Gastrocnemius medialis (tissue), 4 donors: ENCODE results near the gene HEBP1. TPM values are rescaled to one million over a fixed set of nuclear protein-coding genes. Genes with fewer than 3 reads are reported as not detected.

Experiments used
- ATAC-seq, 2 donors: fragments of 150-250 bp; one replicate each; pipeline ENCODE4 v1.9.1; 2016
- DNase-seq, 2 donors: peaks; one replicate each; pipeline ENCODE4 v3.0.0-alpha.2; 2019
- H3K27ac ChIP-seq, 4 donors: fragments of 200-600 bp; sonication (generic); 1 replicate in 1 of 4; 2 replicates in 3 of 4; pipeline ENCODE4 v1.5.1; 2016 to 2018; ENCODE audit warnings: mild to moderate bottlenecking in 2 of 4, moderate library complexity in 1 of 4
- H3K27me3 ChIP-seq, 3 donors: fragments of 200-600 bp; sonication (generic) in 2 of 3; 1 replicate in 1 of 3; 2 replicates in 2 of 3; pipeline versions ENCODE4 v1.5.1 to v1.6.0; 2016 to 2019; ENCODE audit warnings: mild to moderate bottlenecking in 1 of 3, moderate library complexity in 1 of 3
- H3K36me3 ChIP-seq, 2 donors: fragments of 200-600 bp; sonication (generic) in 1 of 2; one replicate each; pipeline ENCODE4 v1.5.1; 2017 to 2018
- H3K4me1 ChIP-seq, 2 donors: fragments of 200-600 bp; sonication (generic) in 1 of 2; one replicate each; pipeline ENCODE4 v1.5.1; 2016 to 2017; ENCODE audit warnings: mild to moderate bottlenecking in 2 of 2
- H3K4me3 ChIP-seq, 4 donors: fragments of 200-600 bp; sonication (generic) in 3 of 4; 1 replicate in 1 of 4; 2 replicates in 3 of 4; pipeline ENCODE4 v1.5.1; 2016 to 2019; ENCODE audit warnings: mild to moderate bottlenecking in 2 of 4
- H3K9me3 ChIP-seq, 3 donors: fragments of 200-600 bp; sonication (generic) in 2 of 3; 1 replicate in 1 of 3; 2 replicates in 2 of 3; pipeline ENCODE4 v1.5.1; 2016 to 2019
- CTCF ChIP-seq, 5 experiments: fragments of 450-650 bp in 3 of 5; fragments of 200-600 bp in 2 of 5; sonication (generic) in 2 of 5; IDR thresholded peaks in 4 of 5; conservative IDR thresholded peaks in 1 of 5; 1 replicate in 4 of 5; 2 replicates in 1 of 5; pipeline ENCODE4 v1.5.1; 2016 to 2019; ENCODE audit warnings: antibody characterized with exemption in 5 of 5, mild to moderate bottlenecking in 3 of 5, moderate library complexity in 3 of 5
- POLR2A ChIP-seq, 2 donors: fragments of 450-650 bp; IDR thresholded peaks; one replicate each; pipeline ENCODE4 v1.6.1; 2017; ENCODE audit warnings: antibody characterized with exemption in 2 of 2, mild to moderate bottlenecking in 2 of 2, moderate library complexity in 2 of 2
- in situ Hi-C, 4 donors: fragments of 200-750 bp; cut with MboI; loops; one replicate each; pipeline versions ENCODE4 v1.15.0 to v1.8.0; 2017; ENCODE audit warnings: low sequenced_read_pairs in 4 of 4
- intact Hi-C: fragments of 100-400 bp; cut with DNase I; formaldehyde crosslinking; loops from one replicate; pipeline ENCODE4 v1.15.1; 2023; ENCODE audit warnings: low total_unique reads
- total RNA-seq, 4 donors: library from RNA; depleted of rRNA; stranded (reverse); fragments of >200 nt; gene quantifications; one replicate each; pipeline versions ENCODE4 v1.1.0 to v1.2.3, GENCODE V29; 2016

The HEBP1 gene
- total RNA-seq, 4 donors from 2014 or later: 3.8 to 15.8 (median 9.9) TPM

GRCh38 chr12:12986775-12987331 is 13.2 kb downstream of the HEBP1 start:
- intact Hi-C loops: loop anchor here (10.0 kb wide), 1 partner anchor 202 kb away; the partner anchor contains the start of gene APOLD1
- DNase-seq: no peak
- TF ChIP-seq POLR2A (IDR thresholded peaks at IDR 0.05) (no peak), CTCF (IDR thresholded peaks at IDR 0.05 in 4 of 5, conservative IDR thresholded peaks at IDR 0.05 in 1 of 5) (no peak)
- Histone ChIP-seq H3K9me3 (no peaks in the 10 kb centered on the region), H3K27ac (no peak overlapping the region), H3K4me3 (no peak overlapping the region), H3K4me1 (no peaks in the 10 kb centered on the region), H3K27me3 (no peaks in the 10 kb centered on the region), H3K36me3 (peaks cover 0 to 41% of the 10 kb centered on the region in 2 donors)
- in situ Hi-C loops: loop anchor here in 3 of 4 donors (10.0 to 25.0 kb wide), 3 partner anchors 172 to 200 kb away; partner anchors contain the start of genes DDX47 (in 2 of the 3) and APOLD1 (in 1 of the 3)
- no peak for ATAC-seq

- no peaks in the 10 kb centered on the region for H3K4me1 ChIP-seq
- no peak for TF ChIP-seq POLR2A (IDR thresholded peaks at IDR 0.05)
- peak in 2 of 5 experiments; percentile 24 to 37 for TF ChIP-seq CTCF (IDR thresholded peaks at IDR 0.05 in 4 of 5, conservative IDR thresholded peaks at IDR 0.05 in 1 of 5)
- H3K9me3 ChIP-seq: no peaks in the 10 kb centered on the region
- intact Hi-C loops: loop anchor here (10.0 kb wide), 1 partner anchor 201 kb away; the partner anchor contains the start of gene APOLD1
- H3K36me3 ChIP-seq: peaks cover 0 to 41% of the 10 kb centered on the region in 2 donors
- no peak overlapping the region for H3K4me3 ChIP-seq
- in situ Hi-C loops: loop anchor here in 3 of 4 donors (10.0 to 25.0 kb wide), 3 partner anchors 171 to 199 kb away; partner anchors contain the start of genes DDX47 (in 2 of the 3) and APOLD1 (in 1 of the 3)
- no peak overlapping the region for H3K27ac ChIP-seq
- H3K27me3 ChIP-seq: no peaks in the 10 kb centered on the region
- peak in 1 of 2 donors; percentile 30 for ATAC-seq
- DNase-seq: no peak
Measured at GRCh38 chr12:12985817-12986408, 14.2 kb downstream of the HEBP1 start.

- no peaks in the 10 kb centered on the region for H3K9me3 ChIP-seq
- H3K27ac ChIP-seq: no peak overlapping the region
- no peaks in the 10 kb centered on the region for H3K27me3 ChIP-seq
- no peak for DNase-seq
- peaks cover 0 to 41% of the 10 kb centered on the region in 2 donors for H3K36me3 ChIP-seq
- no peaks in the 10 kb centered on the region for H3K4me1 ChIP-seq
- intact Hi-C loops: loop anchor here (10.0 kb wide), 1 partner anchor 199 kb away; the partner anchor contains the start of gene APOLD1
- in situ Hi-C loops: loop anchor here in 3 of 4 donors (5.0 to 25.0 kb wide), 4 partner anchors 67 to 197 kb away; partner anchors contain the start of genes DDX47 (in 2 of the 3) and APOLD1 (in 1 of the 3)
- TF ChIP-seq POLR2A (IDR thresholded peaks at IDR 0.05) (no peak), CTCF (IDR thresholded peaks at IDR 0.05 in 4 of 5, conservative IDR thresholded peaks at IDR 0.05 in 1 of 5) (no peak)
- no peak for ATAC-seq
- H3K4me3 ChIP-seq: no peak overlapping the region
Measured at GRCh38 chr12:12984149-12984548, 15.9 kb downstream of the HEBP1 start.

GRCh38 chr12:12983420-12984035 is 16.5 kb downstream of the HEBP1 start:
- no peak overlapping the region for H3K27ac ChIP-seq
- intact Hi-C loops: loop anchor here (1.0 to 10.0 kb wide), 2 partner anchors 67 to 199 kb away; partner anchors contain the start of gene APOLD1
- ATAC-seq (peak; percentile 55 to 68), DNase-seq (no peak)
- in situ Hi-C loops: loop anchor here in 3 of 4 donors (5.0 to 25.0 kb wide), 4 partner anchors 66 to 196 kb away; partner anchors contain the start of genes DDX47 (in 2 of the 3) and APOLD1 (in 1 of the 3)
- H3K4me1 ChIP-seq: no peaks in the 10 kb centered on the region
- peaks cover 0 to 40% of the 10 kb centered on the region in 2 donors for H3K36me3 ChIP-seq
- H3K4me3 ChIP-seq: no peak overlapping the region
- TF ChIP-seq CTCF (IDR thresholded peaks at IDR 0.05 in 4 of 5, conservative IDR thresholded peaks at IDR 0.05 in 1 of 5): peak in 4 of 5 experiments; percentile 6 to 56 (median 42)
- TF ChIP-seq POLR2A (IDR thresholded peaks at IDR 0.05): no peak
- H3K9me3 ChIP-seq: no peaks in the 10 kb centered on the region
- H3K27me3 ChIP-seq: no peaks in the 10 kb centered on the region
